K562 (cell line): ENCODE results near the gene FTL. TPM values are rescaled to one million over a fixed set of nuclear protein-coding genes. Genes with fewer than 3 reads are reported as not detected.

Experiments used
- CBX2 ChIP-seq: fragments of 200-600 bp; sonication (generic); IDR thresholded peaks from one replicate; pipeline ENCODE4 v1.6.1; 2012; ENCODE audit warnings: mild to moderate bottlenecking, low read length, inconsistent platforms; ENCODE audit not compliant: insufficient read depth, poor library complexity, severe bottlenecking
- HDAC6 ChIP-seq: IDR thresholded peaks from 2 replicates; pipeline ENCODE4 v1.6.1; 2012; ENCODE audit warnings: low read depth, mild to moderate bottlenecking, control low read depth, inconsistent platforms, low read length, moderate library complexity
- MED1 ChIP-seq: sonication (generic); formaldehyde crosslinking; IDR thresholded peaks from 2 replicates; pipeline ENCODE4 v1.8.1; 2023; ENCODE audit warnings: missing genetic modification reagents, borderline replicate concordance
- NCOA6 ChIP-seq: fragments of 450-650 bp; IDR thresholded peaks from 2 replicates; pipeline ENCODE4 v1.6.1; 2017; ENCODE audit warnings: mild to moderate bottlenecking
- SAFB ChIP-seq: fragments of 200-400 bp; formaldehyde crosslinking; IDR thresholded peaks from 2 replicates; pipeline ENCODE4 v1.6.1; 2017; ENCODE audit warnings: low read depth, low read length, borderline replicate concordance
- TAL1 ChIP-seq: fragments of 450-650 bp; IDR thresholded peaks from 2 replicates; pipeline ENCODE4 v1.6.1; 2016; ENCODE audit warnings: mild to moderate bottlenecking
- THRAP3 ChIP-seq: fragments of 450-650 bp; IDR thresholded peaks from 2 replicates; pipeline ENCODE4 v1.6.1; 2016; ENCODE audit warnings: mild to moderate bottlenecking, inconsistent platforms, borderline replicate concordance
- XRCC5 ChIP-seq: fragments of 200-400 bp; formaldehyde crosslinking; IDR thresholded peaks from 2 replicates; pipeline ENCODE4 v1.6.1; 2017; ENCODE audit warnings: low read depth, mild to moderate bottlenecking, low read length
- ZNF518B ChIP-seq: fragments of 250-450 bp; sonication (Bioruptor Pico); IDR thresholded peaks from 2 replicates; pipeline ENCODE4 v1.5.0; 2021; ENCODE audit warnings: mild to moderate bottlenecking, moderate library complexity
- ZNF644 ChIP-seq: fragments of 200-800 bp; sonication (Bioruptor generic); IDR thresholded peaks from 2 replicates; pipeline ENCODE4 v1.6.1; 2016; ENCODE audit warnings: low read depth, missing genetic modification characterization, missing compliant biosample characterization
- polyA plus RNA-seq, 8 experiments: library from polyadenylated mRNA; depleted of rRNA in 4 of 8; stranded (reverse) in 5 of 8; unstranded in 3 of 8; fragments of >200 nt; fragmentation: Nextera tagmentation in 2 of 8; fragmentation: Illumina TruSeq in 1 of 8; extraction: Ambion mirVana in 2 of 8; extraction: Trizol in 1 of 8; gene quantifications; 2 replicates each; pipeline versions ENCODE4 v1.2.1 to v1.2.3, GENCODE V29; 2011 to 2014; ENCODE audit warnings: inconsistent platforms in 1 of 8, missing spikeins in 1 of 8
- total RNA-seq, 7 experiments: library from RNA; depleted of rRNA in 6 of 7; stranded (reverse); fragments of >200 nt in 6 of 7; fragmentation: Illumina TruSeq in 2 of 7; extraction: Trizol in 2 of 7; gene quantifications; 2 replicates each; pipeline versions ENCODE4 v1.2.1 to v1.2.3, GENCODE V29; 2011 to 2021; ENCODE audit warnings: low replicate concordance in 1 of 7
- TF ChIP-seq, protein P1 (sequence below): fragments of 450-650 bp; IDR thresholded peaks from 2 replicates; pipeline ENCODE4 v1.6.1; 2016; ENCODE audit warnings: mild to moderate bottlenecking
- TF ChIP-seq, protein P2 (sequence below): sonication (generic); formaldehyde crosslinking; IDR thresholded peaks from 2 replicates; pipeline ENCODE4 v1.5.0; 2020; ENCODE audit warnings: missing genetic modification reagents
- TF ChIP-seq, protein P3 (sequence below): sonication (generic); formaldehyde crosslinking; IDR thresholded peaks from 2 replicates; pipeline ENCODE4 v1.8.0; 2022; ENCODE audit warnings: mild to moderate bottlenecking, missing genetic modification reagents

Gene FTL
- total and polyA plus RNA-seq, 9 of the 15 experiments (the other 6 are each of a cell fraction or from before 2014, with no cell fraction given) = 1,231 to 27,415 (median 3,965) TPM

GRCh38 chr19:48964205-48965039 is 687 bp upstream of the FTL start (continued):
- TF ChIP-seq, protein P1, sequence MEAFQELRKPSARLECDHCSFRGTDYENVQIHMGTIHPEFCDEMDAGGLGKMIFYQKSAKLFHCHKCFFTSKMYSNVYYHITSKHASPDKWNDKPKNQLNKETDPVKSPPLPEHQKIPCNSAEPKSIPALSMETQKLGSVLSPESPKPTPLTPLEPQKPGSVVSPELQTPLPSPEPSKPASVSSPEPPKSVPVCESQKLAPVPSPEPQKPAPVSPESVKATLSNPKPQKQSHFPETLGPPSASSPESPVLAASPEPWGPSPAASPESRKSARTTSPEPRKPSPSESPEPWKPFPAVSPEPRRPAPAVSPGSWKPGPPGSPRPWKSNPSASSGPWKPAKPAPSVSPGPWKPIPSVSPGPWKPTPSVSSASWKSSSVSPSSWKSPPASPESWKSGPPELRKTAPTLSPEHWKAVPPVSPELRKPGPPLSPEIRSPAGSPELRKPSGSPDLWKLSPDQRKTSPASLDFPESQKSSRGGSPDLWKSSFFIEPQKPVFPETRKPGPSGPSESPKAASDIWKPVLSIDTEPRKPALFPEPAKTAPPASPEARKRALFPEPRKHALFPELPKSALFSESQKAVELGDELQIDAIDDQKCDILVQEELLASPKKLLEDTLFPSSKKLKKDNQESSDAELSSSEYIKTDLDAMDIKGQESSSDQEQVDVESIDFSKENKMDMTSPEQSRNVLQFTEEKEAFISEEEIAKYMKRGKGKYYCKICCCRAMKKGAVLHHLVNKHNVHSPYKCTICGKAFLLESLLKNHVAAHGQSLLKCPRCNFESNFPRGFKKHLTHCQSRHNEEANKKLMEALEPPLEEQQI = no peak
- 0 out of 2 replicates have a peak, but pooled peaks have one; percentile 24 for TF ChIP-seq TAL1
- TF ChIP-seq, protein P2, sequence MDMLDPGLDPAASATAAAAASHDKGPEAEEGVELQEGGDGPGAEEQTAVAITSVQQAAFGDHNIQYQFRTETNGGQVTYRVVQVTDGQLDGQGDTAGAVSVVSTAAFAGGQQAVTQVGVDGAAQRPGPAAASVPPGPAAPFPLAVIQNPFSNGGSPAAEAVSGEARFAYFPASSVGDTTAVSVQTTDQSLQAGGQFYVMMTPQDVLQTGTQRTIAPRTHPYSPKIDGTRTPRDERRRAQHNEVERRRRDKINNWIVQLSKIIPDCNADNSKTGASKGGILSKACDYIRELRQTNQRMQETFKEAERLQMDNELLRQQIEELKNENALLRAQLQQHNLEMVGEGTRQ (CRISPR knock-in tag) = no peak
- 0 out of 2 replicates have a peak, but pooled peaks have one; percentile 18 for TF ChIP-seq THRAP3
- no peak for TF ChIP-seq HDAC6
- peak; percentile 25; the same call in 1 of the 2 replicates for TF ChIP-seq ZNF644 (tag)
- TF ChIP-seq, protein P3, sequence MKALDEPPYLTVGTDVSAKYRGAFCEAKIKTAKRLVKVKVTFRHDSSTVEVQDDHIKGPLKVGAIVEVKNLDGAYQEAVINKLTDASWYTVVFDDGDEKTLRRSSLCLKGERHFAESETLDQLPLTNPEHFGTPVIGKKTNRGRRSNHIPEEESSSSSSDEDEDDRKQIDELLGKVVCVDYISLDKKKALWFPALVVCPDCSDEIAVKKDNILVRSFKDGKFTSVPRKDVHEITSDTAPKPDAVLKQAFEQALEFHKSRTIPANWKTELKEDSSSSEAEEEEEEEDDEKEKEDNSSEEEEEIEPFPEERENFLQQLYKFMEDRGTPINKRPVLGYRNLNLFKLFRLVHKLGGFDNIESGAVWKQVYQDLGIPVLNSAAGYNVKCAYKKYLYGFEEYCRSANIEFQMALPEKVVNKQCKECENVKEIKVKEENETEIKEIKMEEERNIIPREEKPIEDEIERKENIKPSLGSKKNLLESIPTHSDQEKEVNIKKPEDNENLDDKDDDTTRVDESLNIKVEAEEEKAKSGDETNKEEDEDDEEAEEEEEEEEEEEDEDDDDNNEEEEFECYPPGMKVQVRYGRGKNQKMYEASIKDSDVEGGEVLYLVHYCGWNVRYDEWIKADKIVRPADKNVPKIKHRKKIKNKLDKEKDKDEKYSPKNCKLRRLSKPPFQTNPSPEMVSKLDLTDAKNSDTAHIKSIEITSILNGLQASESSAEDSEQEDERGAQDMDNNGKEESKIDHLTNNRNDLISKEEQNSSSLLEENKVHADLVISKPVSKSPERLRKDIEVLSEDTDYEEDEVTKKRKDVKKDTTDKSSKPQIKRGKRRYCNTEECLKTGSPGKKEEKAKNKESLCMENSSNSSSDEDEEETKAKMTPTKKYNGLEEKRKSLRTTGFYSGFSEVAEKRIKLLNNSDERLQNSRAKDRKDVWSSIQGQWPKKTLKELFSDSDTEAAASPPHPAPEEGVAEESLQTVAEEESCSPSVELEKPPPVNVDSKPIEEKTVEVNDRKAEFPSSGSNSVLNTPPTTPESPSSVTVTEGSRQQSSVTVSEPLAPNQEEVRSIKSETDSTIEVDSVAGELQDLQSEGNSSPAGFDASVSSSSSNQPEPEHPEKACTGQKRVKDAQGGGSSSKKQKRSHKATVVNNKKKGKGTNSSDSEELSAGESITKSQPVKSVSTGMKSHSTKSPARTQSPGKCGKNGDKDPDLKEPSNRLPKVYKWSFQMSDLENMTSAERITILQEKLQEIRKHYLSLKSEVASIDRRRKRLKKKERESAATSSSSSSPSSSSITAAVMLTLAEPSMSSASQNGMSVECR (CRISPR knock-in tag) = peak; percentile 13; the same call in 1 of the 2 replicates
- no peak for TF ChIP-seq SAFB
- TF ChIP-seq ZNF518B (CRISPR knock-in tag) = no peak
- no peak for TF ChIP-seq XRCC5
- no peak for TF ChIP-seq MED1
- TF ChIP-seq NCOA6 = no peak
- TF ChIP-seq CBX2 = no peak
